Skeletal muscle tissue (tissue), 4 donors: ENCODE measurements around the gene ITSN1. TPM values are rescaled to one million over a fixed set of nuclear protein-coding genes. Genes with fewer than 3 reads are reported as not detected.

Experiments used
- H3K27ac ChIP-seq: one replicate; pipeline ENCODE4 v1.7.0; 2013; ENCODE audit warnings: mild to moderate bottlenecking, low read depth, low read length, inconsistent platforms
- H3K27me3 ChIP-seq, 3 donors: one replicate each; pipeline ENCODE4 v1.7.0; 2013; ENCODE audit warnings: low read length in 3 of 3; ENCODE audit not compliant: control insufficient read depth in 3 of 3, insufficient read depth in 3 of 3
- H3K36me3 ChIP-seq, 3 donors: one replicate each; pipeline ENCODE4 v1.7.0; 2013; ENCODE audit warnings: low read length in 3 of 3; ENCODE audit not compliant: control insufficient read depth in 3 of 3, insufficient read depth in 3 of 3
- H3K4me1 ChIP-seq, 3 donors: one replicate each; pipeline ENCODE4 v1.7.0; 2013; ENCODE audit warnings: low read length in 3 of 3, mild to moderate bottlenecking in 3 of 3; ENCODE audit not compliant: control insufficient read depth in 3 of 3, insufficient read depth in 3 of 3
- H3K4me3 ChIP-seq, 3 donors: one replicate each; pipeline ENCODE4 v1.7.0; 2013; ENCODE audit warnings: low read length in 3 of 3
- H3K9ac ChIP-seq, 3 donors: one replicate each; pipeline ENCODE4 v1.7.0; 2013; ENCODE audit warnings: low read length in 3 of 3, mild to moderate bottlenecking in 3 of 3, moderate library complexity in 2 of 3, low read depth in 1 of 3
- H3K9me3 ChIP-seq, 3 donors: one replicate each; pipeline ENCODE4 v1.7.0; 2013; ENCODE audit warnings: low read length in 3 of 3; ENCODE audit not compliant: control insufficient read depth in 3 of 3
- total RNA-seq: library from RNA; depleted of rRNA; stranded (reverse); fragments of >200 nt; gene quantifications from one replicate; pipeline ENCODE4 v1.2.3, GENCODE V29; 2014
- donor health status: Osteomylitis.

ITSN1 gene
- total RNA-seq, 1 donor from 2014 or later: 21.4 TPM

- Histone ChIP-seq H3K4me3 (no peak overlapping the region), H3K9me3 (no peaks in the 10 kb centered on the region), H3K27ac (no peak overlapping the region), H3K27me3 (no peaks in the 10 kb centered on the region), H3K9ac (peak overlapping the region in 1 of 3 donors; percentile 0), H3K4me1 (peaks cover 16 to 21% (median 18%) of the 10 kb centered on the region in 3 donors), H3K36me3 (no peaks in the 10 kb centered on the region)
Observed at GRCh38 chr21:33848249-33848953, 206.1 kb downstream of the ITSN1 start.

GRCh38 chr21:33849834-33850233 lies 207.5 kb downstream of the ITSN1 start:
- Histone ChIP-seq H3K4me1 (peaks cover 9 to 16% (median 16%) of the 10 kb centered on the region in 3 donors), H3K9ac (no peak overlapping the region), H3K9me3 (no peaks in the 10 kb centered on the region), H3K36me3 (no peaks in the 10 kb centered on the region), H3K27ac (no peak overlapping the region), H3K4me3 (no peak overlapping the region), H3K27me3 (no peaks in the 10 kb centered on the region)

GRCh38 chr21:33850401-33850800 lies 208.1 kb downstream of the ITSN1 start:
- Histone ChIP-seq H3K9ac (no peak overlapping the region), H3K4me3 (no peak overlapping the region), H3K27me3 (no peaks in the 10 kb centered on the region), H3K36me3 (no peaks in the 10 kb centered on the region), H3K9me3 (no peaks in the 10 kb centered on the region), H3K27ac (no peak overlapping the region), H3K4me1 (peaks cover 9 to 16% (median 16%) of the 10 kb centered on the region in 3 donors)

- no peak overlapping the region for H3K4me3 ChIP-seq
- no peaks in the 10 kb centered on the region for H3K9me3 ChIP-seq
- no peaks in the 10 kb centered on the region for H3K36me3 ChIP-seq
- H3K27me3 ChIP-seq: no peaks in the 10 kb centered on the region
- H3K4me1 ChIP-seq: peaks cover 9 to 16% (median 16%) of the 10 kb centered on the region in 3 donors
- no peak overlapping the region for H3K27ac ChIP-seq
- no peak overlapping the region for H3K9ac ChIP-seq
Observed at GRCh38 chr21:33850985-33851384, 208.7 kb downstream of the ITSN1 start.

GRCh38 chr21:33852485-33852884 lies 210.2 kb downstream of the ITSN1 start:
- Histone ChIP-seq H3K9me3 (no peaks in the 10 kb centered on the region), H3K4me3 (no peak overlapping the region), H3K9ac (no peak overlapping the region), H3K36me3 (no peaks in the 10 kb centered on the region), H3K27ac (no peak overlapping the region), H3K4me1 (peaks cover 4 to 10% (median 9%) of the 10 kb centered on the region in 3 donors), H3K27me3 (no peaks in the 10 kb centered on the region)

GRCh38 chr21:33854604-33855003 lies 212.3 kb downstream of the ITSN1 start:
- H3K9me3 ChIP-seq: no peaks in the 10 kb centered on the region
- H3K27me3 ChIP-seq: no peaks in the 10 kb centered on the region
- no peak overlapping the region for H3K4me3 ChIP-seq
- H3K27ac ChIP-seq: no peak overlapping the region
- peaks cover 0 to 3% (median 0%) of the 10 kb centered on the region in 3 donors for H3K4me1 ChIP-seq
- H3K36me3 ChIP-seq: no peaks in the 10 kb centered on the region
- no peak overlapping the region for H3K9ac ChIP-seq

GRCh38 chr21:33855190-33855589 lies 212.9 kb downstream of the ITSN1 start:
- H3K27ac ChIP-seq: no peak overlapping the region
- H3K4me1 ChIP-seq: peaks cover 0 to 5% (median 0%) of the 10 kb centered on the region in 3 donors
- H3K27me3 ChIP-seq: no peaks in the 10 kb centered on the region
- H3K4me3 ChIP-seq: no peak overlapping the region
- H3K9me3 ChIP-seq: no peaks in the 10 kb centered on the region
- no peak overlapping the region for H3K9ac ChIP-seq
- H3K36me3 ChIP-seq: no peaks in the 10 kb centered on the region

- Histone ChIP-seq H3K4me3 (no peak overlapping the region), H3K36me3 (no peaks in the 10 kb centered on the region), H3K27ac (no peak overlapping the region), H3K9me3 (no peaks in the 10 kb centered on the region), H3K9ac (no peak overlapping the region), H3K27me3 (no peaks in the 10 kb centered on the region), H3K4me1 (peaks cover 0 to 5% (median 0%) of the 10 kb centered on the region in 3 donors)
Observed at GRCh38 chr21:33856893-33857527, 214.7 kb downstream of the ITSN1 start.

GRCh38 chr21:33857846-33858666 lies 215.8 kb downstream of the ITSN1 start:
- H3K4me1 ChIP-seq: peaks cover 0 to 5% (median 0%) of the 10 kb centered on the region in 3 donors

More at GRCh38 chr21:33857846-33858666, 215.8 kb downstream of the ITSN1 start:
- no peaks in the 10 kb centered on the region for H3K36me3 ChIP-seq
- no peaks in the 10 kb centered on the region for H3K9me3 ChIP-seq
- H3K9ac ChIP-seq: no peak overlapping the region
- no peak overlapping the region for H3K4me3 ChIP-seq
- no peaks in the 10 kb centered on the region for H3K27me3 ChIP-seq
- no peak overlapping the region for H3K27ac ChIP-seq
